Karpas-422 (cell line): ENCODE measurements around the gene PRKG1. TPM values are rescaled to one million over a fixed set of nuclear protein-coding genes. Genes with fewer than 3 reads are reported as not detected.

Experiments used
- DNase-seq: peaks from one replicate; pipeline ENCODE4 v3.0.0-alpha.2; 2015
- H2AFZ ChIP-seq: fragments of 200-600 bp; sonication (generic); 2 replicates; pipeline ENCODE4 v1.6.1; 2014; ENCODE audit warnings: antibody characterized with exemption, low read length, mixed read lengths
- H3K27ac ChIP-seq: fragments of 200-600 bp; sonication (generic); 2 replicates; pipeline ENCODE4 v1.5.1; 2014; ENCODE audit warnings: mild to moderate bottlenecking, low read length, moderate library complexity
- H3K27me3 ChIP-seq: fragments of 200-600 bp; sonication (generic); 2 replicates; pipeline ENCODE4 v1.6.1; 2014; ENCODE audit warnings: low read length, mixed read lengths
- H3K36me3 ChIP-seq: fragments of 200-600 bp; sonication (generic); 2 replicates; pipeline ENCODE4 v1.6.1; 2014; ENCODE audit warnings: low read length, mixed read lengths; ENCODE audit not compliant: insufficient read depth
- H3K4me1 ChIP-seq: fragments of 200-600 bp; sonication (generic); 2 replicates; pipeline ENCODE4 v1.6.1; 2014; ENCODE audit warnings: mild to moderate bottlenecking, low read length, mixed read lengths
- H3K4me2 ChIP-seq: fragments of 200-600 bp; sonication (generic); 2 replicates; pipeline ENCODE4 v1.6.1; 2014; ENCODE audit warnings: low read length, low read depth, mild to moderate bottlenecking; ENCODE audit not compliant: poor library complexity, severe bottlenecking
- H3K4me3 ChIP-seq: fragments of 200-600 bp; sonication (generic); 2 replicates; pipeline ENCODE4 v1.5.1; 2014; ENCODE audit warnings: mild to moderate bottlenecking, antibody characterized with exemption, low read length, mixed read lengths
- H3K79me2 ChIP-seq: fragments of 200-600 bp; sonication (generic); 2 replicates; pipeline ENCODE4 v1.6.1; 2014; ENCODE audit warnings: mild to moderate bottlenecking, low read length, mixed read lengths
- H3K9ac ChIP-seq: fragments of 200-600 bp; sonication (generic); 2 replicates; pipeline ENCODE4 v1.6.0; 2014; ENCODE audit warnings: low read length
- H3K9me2 ChIP-seq: fragments of 200-600 bp; sonication (generic), shearing (Covaris generic); replicated peaks from 2 replicates; pipeline ENCODE4 v1.6.0; 2014; ENCODE audit warnings: mild to moderate bottlenecking, low read length, moderate library complexity; ENCODE audit not compliant: insufficient read depth
- H3K9me3 ChIP-seq: fragments of 300-700, 200-600 bp; sonication (generic); 2 replicates; pipeline ENCODE4 v1.6.1; 2014; ENCODE audit warnings: low read length, mixed read lengths
- H4K20me1 ChIP-seq: fragments of 200-600 bp; sonication (generic); 2 replicates; pipeline ENCODE4 v1.6.1; 2014; ENCODE audit warnings: mild to moderate bottlenecking, antibody characterized with exemption, low read length, low read depth; ENCODE audit not compliant: insufficient read depth
- small RNA-seq: library from RNA; depleted of rRNA; stranded (forward); fragments of <200 nt; gene quantifications from one replicate; pipeline ENCODE3, GENCODE V24; 2014
- total RNA-seq: library from RNA; depleted of rRNA; stranded (reverse); fragments of >200 nt; shearing (Covaris generic); gene quantifications from 2 replicates; pipeline ENCODE4 v1.2.3, GENCODE V29; 2014; ENCODE audit warnings: low replicate concordance; rRNA removed

The PRKG1 gene
- total RNA-seq, 1 experiment from 2014 or later: not detected

- H3K79me2 ChIP-seq: no peaks in the 10 kb centered on the region
- H3K9ac ChIP-seq: no peak overlapping the region
- no peaks in the 10 kb centered on the region for H3K9me2 ChIP-seq
- H3K27ac ChIP-seq: no peak overlapping the region
- H3K9me3 ChIP-seq: peaks cover 4% of the 10 kb centered on the region
- no peaks in the 10 kb centered on the region for H4K20me1 ChIP-seq
- H2AFZ ChIP-seq: no peak overlapping the region
- DNase-seq: no peak
- no peak overlapping the region for H3K4me3 ChIP-seq
- no peaks in the 10 kb centered on the region for H3K27me3 ChIP-seq
- no peaks in the 10 kb centered on the region for H3K4me1 ChIP-seq
- H3K4me2 ChIP-seq: no peak overlapping the region
- H3K36me3 ChIP-seq: no peaks in the 10 kb centered on the region
These were observed 1260.3 kb downstream of the PRKG1 start for GRCh38 chr10:52334595-52334994.

DNA sequence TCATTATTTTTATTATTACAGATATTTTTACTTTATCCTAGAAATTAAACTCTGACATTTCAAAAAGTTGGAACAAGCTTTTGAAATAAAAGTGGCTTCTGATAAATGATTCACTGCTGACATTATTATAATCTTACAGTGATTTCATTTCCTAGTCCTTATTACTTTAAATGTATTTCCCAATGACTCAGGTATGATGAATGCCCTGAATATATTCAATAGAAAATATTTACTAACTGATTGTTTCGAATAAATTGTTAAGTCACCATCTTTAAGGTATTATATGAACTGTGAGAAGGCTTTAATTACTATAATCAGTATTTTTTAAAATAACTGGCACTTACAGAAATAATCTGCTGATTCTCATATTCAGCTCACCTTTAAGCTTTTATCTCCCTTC is 1261.4 kb downstream of the PRKG1 start:
- Histone ChIP-seq H3K4me3 (no peak overlapping the region), H3K9me3 (peaks cover 4% of the 10 kb centered on the region), H2AFZ (no peak overlapping the region), H3K9me2 (no peaks in the 10 kb centered on the region), H3K36me3 (no peaks in the 10 kb centered on the region), H3K27me3 (no peaks in the 10 kb centered on the region), H3K9ac (no peak overlapping the region), H3K79me2 (no peaks in the 10 kb centered on the region), H3K27ac (no peak overlapping the region), H3K4me2 (no peak overlapping the region), H4K20me1 (no peaks in the 10 kb centered on the region), H3K4me1 (no peaks in the 10 kb centered on the region)
- DNase-seq: no peak

DNA sequence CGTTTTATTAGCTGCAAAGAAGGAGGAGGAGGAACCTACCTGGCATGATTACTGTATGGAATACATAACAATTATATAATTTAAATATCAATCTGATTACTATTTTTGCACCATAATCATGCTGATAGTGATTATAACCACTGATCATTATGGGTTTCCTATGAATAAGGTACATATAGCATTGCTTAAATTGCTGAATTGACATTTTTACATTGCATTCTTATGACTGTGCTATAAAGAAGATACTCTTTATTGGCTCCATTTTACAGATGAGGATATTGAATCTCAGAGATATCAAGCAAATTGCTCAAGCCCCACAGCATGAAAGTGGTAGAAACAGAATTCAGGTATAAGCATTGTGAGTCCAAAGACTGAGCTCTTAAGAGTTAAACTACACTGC is 1262.9 kb downstream of the PRKG1 start:
- no peak overlapping the region for H2AFZ ChIP-seq
- no peaks in the 10 kb centered on the region for H3K36me3 ChIP-seq
- H3K27ac ChIP-seq: no peak overlapping the region
- no peaks in the 10 kb centered on the region; the same call in none of the 2 replicates for H3K9me3 ChIP-seq
- H3K4me1 ChIP-seq: no peaks in the 10 kb centered on the region
- no peaks in the 10 kb centered on the region for H3K9me2 ChIP-seq
- H3K4me2 ChIP-seq: no peak overlapping the region
- no peak overlapping the region for H3K9ac ChIP-seq
- H3K4me3 ChIP-seq: no peak overlapping the region
- DNase-seq: no peak
- no peaks in the 10 kb centered on the region for H3K27me3 ChIP-seq
- no peaks in the 10 kb centered on the region for H4K20me1 ChIP-seq
- no peaks in the 10 kb centered on the region for H3K79me2 ChIP-seq

- H3K36me3 ChIP-seq: no peaks in the 10 kb centered on the region
- H3K27ac ChIP-seq: no peak overlapping the region
- H3K9me2 ChIP-seq: no peaks in the 10 kb centered on the region
- no peaks in the 10 kb centered on the region for H4K20me1 ChIP-seq
- no peak overlapping the region for H2AFZ ChIP-seq
- no peak overlapping the region for H3K9ac ChIP-seq
- no peaks in the 10 kb centered on the region for H3K27me3 ChIP-seq
- H3K79me2 ChIP-seq: no peaks in the 10 kb centered on the region
- H3K4me3 ChIP-seq: no peak overlapping the region
- DNase-seq: no peak
- no peaks in the 10 kb centered on the region for H3K4me1 ChIP-seq
- peaks cover 9% of the 10 kb centered on the region for H3K9me3 ChIP-seq
- no peak overlapping the region for H3K4me2 ChIP-seq
These were observed 1269.2 kb downstream of the PRKG1 start for GRCh38 chr10:52343439-52343838.

- no peak overlapping the region for H3K4me2 ChIP-seq
- no peaks in the 10 kb centered on the region for H3K79me2 ChIP-seq
- no peak overlapping the region for H3K4me3 ChIP-seq
- no peaks in the 10 kb centered on the region for H3K4me1 ChIP-seq
- H3K9me2 ChIP-seq: no peaks in the 10 kb centered on the region
- H3K27ac ChIP-seq: no peak overlapping the region
- H3K9ac ChIP-seq: no peak overlapping the region
- H3K27me3 ChIP-seq: no peaks in the 10 kb centered on the region
- no peaks in the 10 kb centered on the region for H3K36me3 ChIP-seq
- DNase-seq: no peak
- H2AFZ ChIP-seq: no peak overlapping the region
- H4K20me1 ChIP-seq: no peaks in the 10 kb centered on the region
- peaks cover 13% of the 10 kb centered on the region for H3K9me3 ChIP-seq
These were observed 1272.4 kb downstream of the PRKG1 start for GRCh38 chr10:52346394-52347326.

DNA sequence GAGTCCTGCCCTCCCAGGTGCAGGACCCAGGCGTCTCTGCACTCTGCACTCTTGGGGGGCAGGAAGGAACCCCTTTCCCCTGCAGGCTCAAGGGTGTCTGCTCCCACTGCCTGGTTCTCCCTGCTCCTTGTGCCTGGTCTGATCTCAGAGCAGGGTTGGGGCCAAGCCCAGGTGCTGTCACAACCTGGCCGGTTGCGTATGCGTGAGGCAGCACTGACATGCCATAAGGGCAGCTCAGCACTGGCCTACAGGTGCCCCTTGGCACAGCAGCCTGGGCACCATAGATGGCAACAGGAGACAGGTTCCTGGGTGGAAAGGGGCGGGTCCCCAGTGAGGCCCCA is 1273.0 kb downstream of the PRKG1 start:
- Histone ChIP-seq H3K27ac (no peak overlapping the region), H4K20me1 (no peaks in the 10 kb centered on the region), H3K4me3 (no peak overlapping the region), H3K36me3 (no peaks in the 10 kb centered on the region), H3K4me1 (no peaks in the 10 kb centered on the region), H3K9me3 (peaks cover 13% of the 10 kb centered on the region), H3K27me3 (no peaks in the 10 kb centered on the region), H3K9ac (no peak overlapping the region), H3K9me2 (no peaks in the 10 kb centered on the region), H3K79me2 (no peaks in the 10 kb centered on the region), H3K4me2 (no peak overlapping the region), H2AFZ (no peak overlapping the region)
- no peak for DNase-seq

Small RNAs within 50 kb of the gene (small RNA-seq; reads per million reads assigned to genes)
- gene MIR605: not detected

Other genes starting within 250 kb of the PRKG1 start
- gene A1CF, start 188.9 kb upstream of the PRKG1 start, total RNA-seq: not detected in 2 replicates